BJ (cell line): ENCODE data around the gene HS6ST2. TPM values are rescaled to one million over a fixed set of nuclear protein-coding genes. Genes with fewer than 3 reads are reported as not detected.

Experiments
- CTCF ChIA-PET: fragments of 350-600 bp; formaldehyde crosslinking; extraction: SDS; loops from one replicate; lab custom pipeline; 2021; ENCODE audit warnings: antibody characterized with exemption, inconsistent platforms; lab: Yijun Ruan, JAX
- POLR2A ChIA-PET: fragments of 300-600 bp; sonication (Branson Sonifier 250); formaldehyde crosslinking; extraction: SDS; loops from one replicate; lab custom pipeline; 2021; ENCODE audit warnings: antibody characterized with exemption; lab: Charles Lee
- DNase-seq: peaks from one replicate; pipeline ENCODE4 v3.0.0-alpha.2; 2011; ENCODE audit warnings: low read depth
- H3K27me3 ChIP-seq: 2 replicates; pipeline ENCODE4 v1.6.0; 2011; ENCODE audit warnings: low read length; ENCODE audit not compliant: control insufficient read depth, insufficient read depth
- H3K36me3 ChIP-seq: 2 replicates; pipeline ENCODE4 v1.5.1; 2011; ENCODE audit warnings: low read length; ENCODE audit not compliant: control insufficient read depth, insufficient read depth
- H3K4me3 ChIP-seq: 2 replicates; pipeline ENCODE4 v1.5.1; 2011; ENCODE audit warnings: low read depth, mild to moderate bottlenecking, control low read depth, low read length
- CTCF ChIP-seq: IDR thresholded peaks from 2 replicates; pipeline ENCODE4 v1.5.1; 2011; ENCODE audit warnings: low read depth, mild to moderate bottlenecking, control low read depth, inconsistent platforms, low read length, moderate library complexity; ENCODE audit not compliant: insufficient read depth
- polyA plus RNA-seq: library from polyadenylated mRNA; depleted of rRNA; stranded (reverse); fragments of >200 nt; gene quantifications from 2 replicates; pipeline ENCODE4 v1.2.3, GENCODE V29; 2011

The HS6ST2 gene
- polyA plus RNA-seq, 1 experiment: not detected

- DNase-seq: no peak
- H3K36me3 ChIP-seq: no peaks in the 10 kb centered on the region
- TF ChIP-seq CTCF: no peak
- H3K27me3 ChIP-seq: peaks cover 4% of the 10 kb centered on the region; the same call in 1 of the 2 replicates
- H3K4me3 ChIP-seq: no peak overlapping the region
- POLR2A ChIA-PET: no interaction called here
- CTCF ChIA-PET: no interaction called here
Observed at GRCh38 chrX:132957211-132958090, 978 bp downstream of the HS6ST2 start.

GRCh38 chrX:132956421-132957210 is 1.8 kb downstream of the HS6ST2 start:
- POLR2A ChIA-PET: no interaction called here
- Histone ChIP-seq H3K27me3 (peaks cover 4% of the 10 kb centered on the region; the same call in 1 of the 2 replicates), H3K4me3 (no peak overlapping the region), H3K36me3 (no peaks in the 10 kb centered on the region)
- CTCF ChIA-PET: no interaction called here
- no peak for DNase-seq
- no peak for TF ChIP-seq CTCF

GRCh38 chrX:132955690-132956089 is 2.7 kb downstream of the HS6ST2 start:
- Histone ChIP-seq H3K36me3 (no peaks in the 10 kb centered on the region), H3K27me3 (peaks cover 4% of the 10 kb centered on the region; the same call in 1 of the 2 replicates), H3K4me3 (no peak overlapping the region)
- POLR2A ChIA-PET: no interaction called here
- CTCF ChIA-PET: no interaction called here
- no peak for DNase-seq
- no peak for TF ChIP-seq CTCF

- POLR2A ChIA-PET: no interaction called here
- peaks cover 4% of the 10 kb centered on the region; the same call in 1 of the 2 replicates for H3K27me3 ChIP-seq
- DNase-seq: no peak
- H3K36me3 ChIP-seq: no peaks in the 10 kb centered on the region
- no peak for TF ChIP-seq CTCF
- H3K4me3 ChIP-seq: no peak overlapping the region
- CTCF ChIA-PET: no interaction called here
Observed at GRCh38 chrX:132954323-132954722, 4.1 kb downstream of the HS6ST2 start.

- CTCF ChIA-PET: no interaction called here
Observed at GRCh38 chrX:132953354-132953753, 5.1 kb downstream of the HS6ST2 start.

More at GRCh38 chrX:132953354-132953753, 5.1 kb downstream of the HS6ST2 start:
- POLR2A ChIA-PET: no interaction called here
- Histone ChIP-seq H3K4me3 (no peak overlapping the region), H3K27me3 (peaks cover 4% of the 10 kb centered on the region; the same call in 1 of the 2 replicates), H3K36me3 (no peaks in the 10 kb centered on the region)
- no peak for DNase-seq
- TF ChIP-seq CTCF: no peak
